Cortex of kidney (tissue), 1 donor: ENCODE data around the gene SH2D7.

Experiments
- DNase-seq: peaks from one replicate; lab custom pipeline; 2025; lab: John Stamatoyannopoulos, UW

SH2D7 gene

GRCh38 chr15:78104566-78105475 is 12.5 kb downstream of the SH2D7 start:
- no peak for DNase-seq

GRCh38 chr15:78105476-78106241 is 13.3 kb downstream of the SH2D7 start:
- no peak for DNase-seq

GRCh38 chr15:78107471-78107870 is 15.1 kb downstream of the SH2D7 start:
- DNase-seq = no peak

- no peak for DNase-seq
Measured at GRCh38 chr15:78108300-78109084, 16.1 kb downstream of the SH2D7 start.

DNA sequence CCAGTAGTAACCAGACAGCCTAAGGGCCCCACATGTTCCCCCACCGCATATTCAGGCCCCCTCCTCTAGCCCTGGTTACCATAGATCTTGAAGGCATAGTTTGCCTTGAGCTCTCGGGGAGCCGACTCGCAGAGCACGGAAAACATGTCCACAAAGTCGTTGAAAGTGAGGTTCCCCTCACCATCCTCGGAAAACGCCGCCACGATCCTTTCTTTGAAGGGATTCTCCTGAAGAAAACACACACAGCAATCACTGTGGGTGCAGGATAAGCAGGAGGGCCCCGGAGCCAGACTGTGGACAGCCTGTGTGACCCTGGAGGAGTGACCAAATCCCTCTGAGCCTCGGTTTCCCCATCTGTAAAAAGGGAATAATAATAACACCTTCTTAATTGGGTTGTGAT is 16.8 kb downstream of the SH2D7 start:
- DNase-seq = no peak

GRCh38 chr15:78110096-78110495 is 17.7 kb downstream of the SH2D7 start:
- no peak for DNase-seq

DNA sequence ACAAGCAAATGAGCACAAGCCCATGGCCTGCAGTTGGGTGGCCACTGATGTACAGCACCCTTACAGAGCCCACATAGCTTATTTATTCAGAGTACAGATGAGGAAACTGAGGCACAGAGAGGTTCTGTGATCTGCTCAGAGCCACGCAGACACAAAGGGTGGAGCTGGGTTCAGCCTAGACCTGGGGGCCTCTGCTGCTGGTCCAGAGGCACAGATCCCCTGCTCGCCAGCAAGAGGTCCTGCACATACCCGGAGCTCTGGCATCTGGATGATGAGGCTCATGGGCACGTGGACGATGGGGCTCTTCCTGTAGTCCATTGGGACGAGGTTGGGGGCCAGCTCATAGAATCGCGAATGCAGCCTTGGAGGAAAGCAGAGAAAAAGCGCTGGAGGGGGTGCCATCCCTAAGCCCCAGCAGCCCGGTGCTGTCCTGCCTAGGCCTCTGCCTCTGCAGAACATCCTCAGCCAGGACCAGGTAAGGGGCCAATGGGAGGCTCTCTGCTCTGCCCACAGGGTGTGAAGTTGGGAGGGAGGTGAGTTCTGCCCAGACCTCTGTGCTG is 18.6 kb downstream of the SH2D7 start:
- DNase-seq = no peak

- no peak for DNase-seq
Measured at GRCh38 chr15:78111788-78112187, 19.4 kb downstream of the SH2D7 start.

DNA sequence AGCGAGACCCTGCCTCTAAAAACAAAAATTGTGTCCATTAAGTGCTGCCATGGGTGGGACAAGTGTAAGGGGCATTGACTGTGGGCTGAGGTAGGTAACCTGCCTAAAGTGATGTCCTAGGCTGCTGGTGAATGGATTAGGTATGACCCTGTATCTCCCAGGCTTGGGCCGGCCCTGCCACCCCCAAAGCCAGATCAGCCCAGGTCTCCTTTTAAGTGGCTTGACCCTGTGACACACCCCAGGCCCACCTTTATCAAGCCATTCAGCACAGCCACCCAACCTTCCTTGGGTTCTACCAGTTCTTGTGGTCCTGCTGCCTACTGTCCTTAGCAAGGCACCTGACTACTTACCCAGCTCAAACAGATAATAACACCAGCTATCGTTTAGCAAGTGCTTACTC is 20.2 kb downstream of the SH2D7 start:
- DNase-seq = no peak

DNA sequence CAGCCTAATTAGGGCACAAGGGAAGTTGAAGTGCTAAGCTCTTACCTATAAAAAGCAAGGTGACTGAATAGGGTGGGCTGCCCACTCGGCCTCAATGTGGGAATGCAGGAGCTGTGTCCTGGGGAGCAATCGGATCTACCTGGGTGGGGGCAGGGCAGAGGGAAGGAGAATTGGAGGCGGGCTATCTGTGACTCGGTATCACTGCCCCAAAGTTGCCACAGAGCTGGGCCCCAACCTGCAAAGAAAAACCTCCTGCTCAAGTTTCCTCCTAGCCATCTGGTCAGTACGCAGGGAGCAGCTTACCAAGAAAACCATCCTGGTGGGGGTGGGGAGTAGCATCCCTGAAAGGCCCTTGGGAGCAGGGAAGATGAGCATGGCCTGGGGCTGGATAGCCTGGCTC is 28.2 kb downstream of the SH2D7 start:
- no peak for DNase-seq

DNA sequence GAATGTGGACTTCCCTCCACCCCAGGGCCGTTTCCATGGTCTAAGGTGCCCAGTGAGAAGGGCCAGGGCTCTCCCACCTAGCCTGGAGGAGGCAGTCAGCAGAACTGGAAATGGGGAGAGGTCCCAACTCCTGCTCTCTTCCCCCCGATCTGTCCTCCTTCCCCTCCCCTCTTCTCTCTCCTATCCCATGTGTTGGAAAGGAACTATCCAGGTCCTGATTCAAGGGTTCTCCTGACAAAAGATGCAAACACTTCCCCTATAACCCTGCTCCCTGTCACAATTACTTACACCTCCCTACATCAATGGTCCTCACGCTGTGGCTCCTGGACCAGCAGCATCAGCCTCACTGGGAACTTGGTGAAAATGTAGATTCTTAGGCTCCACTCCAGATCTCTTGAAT is 32.9 kb downstream of the SH2D7 start:
- no peak for DNase-seq

- DNase-seq = no peak
Measured at GRCh38 chr15:78127882-78128281, 35.5 kb downstream of the SH2D7 start.

GRCh38 chr15:78129077-78129750 is 36.9 kb downstream of the SH2D7 start:
- DNase-seq = no peak

- no peak for DNase-seq
Measured at GRCh38 chr15:78129751-78130287, 37.5 kb downstream of the SH2D7 start.

DNA sequence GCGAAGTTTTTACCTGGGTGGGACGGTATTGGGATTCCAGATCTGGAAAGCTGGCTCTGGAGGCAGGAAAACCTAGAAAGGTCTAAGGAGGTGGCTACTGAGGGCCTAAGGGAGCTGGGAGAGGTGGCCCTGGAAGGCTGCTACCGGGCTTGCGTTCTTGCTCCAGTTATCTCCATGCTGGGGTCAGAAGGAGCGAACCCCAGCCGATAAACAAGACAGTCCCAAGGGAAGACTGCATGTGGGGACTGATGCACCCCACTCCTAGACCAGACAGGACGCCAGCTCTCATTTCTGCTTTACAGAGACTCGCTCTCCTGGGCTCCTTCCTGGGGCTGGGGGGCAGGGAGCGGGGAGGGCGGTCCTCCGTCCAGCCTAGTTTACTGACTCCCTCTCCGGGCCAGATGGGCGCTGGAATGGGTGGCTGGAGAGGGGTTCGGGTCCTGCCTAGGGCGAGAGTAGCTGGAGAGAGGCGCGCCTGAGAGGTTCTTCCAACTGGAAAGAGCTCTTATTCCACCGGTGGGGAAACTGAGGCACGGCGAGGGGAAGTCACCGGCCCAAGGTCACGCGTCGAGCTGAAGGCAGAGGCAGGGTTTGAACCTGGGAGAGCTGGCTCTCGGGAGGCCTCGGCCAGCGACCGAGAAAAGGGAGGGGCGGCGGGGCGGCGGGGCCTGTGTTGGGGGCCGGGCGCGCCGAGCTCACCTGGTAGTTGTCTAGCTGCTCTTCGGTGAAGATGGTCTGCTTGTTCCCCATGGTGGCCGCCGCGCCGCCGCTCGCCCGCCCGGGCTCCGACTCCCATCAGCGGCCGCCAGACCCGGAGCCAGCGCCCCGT is 38.3 kb downstream of the SH2D7 start:
- no peak for DNase-seq

DNA sequence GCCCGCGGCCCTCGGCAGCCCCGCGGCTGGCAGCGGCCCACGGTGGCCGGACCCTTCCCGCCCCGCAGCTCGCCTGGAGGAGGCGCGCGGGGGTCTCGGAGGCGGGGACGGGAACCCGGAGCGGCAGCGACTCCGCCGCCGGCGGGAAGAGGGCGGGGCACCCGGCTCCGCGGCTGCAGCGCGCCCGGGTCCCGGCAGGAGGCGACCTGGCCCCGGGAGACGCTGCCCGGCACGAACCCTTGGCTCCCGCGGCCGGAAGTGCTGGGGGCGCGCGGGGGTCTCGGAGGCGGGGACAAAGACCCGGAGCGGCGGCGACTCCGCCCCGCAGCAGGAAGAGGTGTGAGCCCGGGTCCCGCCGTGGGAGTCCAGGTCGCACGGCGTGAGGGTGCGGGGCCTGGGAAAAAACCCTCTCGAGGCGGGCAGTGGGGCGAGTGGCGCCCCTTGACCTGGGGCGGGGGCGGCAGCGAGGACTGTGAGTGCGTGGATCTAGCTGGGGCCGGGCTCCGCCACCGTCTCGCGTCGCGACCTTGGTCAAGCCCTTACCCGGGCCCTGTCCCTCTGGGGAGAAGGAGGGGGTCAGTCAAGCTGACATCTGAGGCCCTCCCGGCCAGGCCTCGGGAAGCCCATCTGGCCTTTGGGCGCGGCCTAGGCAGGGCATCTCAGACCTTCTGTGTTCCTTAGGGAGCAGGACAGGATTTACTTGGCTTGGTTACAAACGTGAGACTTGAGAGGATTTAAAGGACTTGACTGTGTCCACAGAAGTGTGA is 39.1 kb downstream of the SH2D7 start, which contains the start of gene CIB2:
CIB2 (minus strand) TSS at position 151 of the 767 bp plus-strand sequence. CDS start 230 bp downstream, outside the sequence.
- DNase-seq = no peak

DNA sequence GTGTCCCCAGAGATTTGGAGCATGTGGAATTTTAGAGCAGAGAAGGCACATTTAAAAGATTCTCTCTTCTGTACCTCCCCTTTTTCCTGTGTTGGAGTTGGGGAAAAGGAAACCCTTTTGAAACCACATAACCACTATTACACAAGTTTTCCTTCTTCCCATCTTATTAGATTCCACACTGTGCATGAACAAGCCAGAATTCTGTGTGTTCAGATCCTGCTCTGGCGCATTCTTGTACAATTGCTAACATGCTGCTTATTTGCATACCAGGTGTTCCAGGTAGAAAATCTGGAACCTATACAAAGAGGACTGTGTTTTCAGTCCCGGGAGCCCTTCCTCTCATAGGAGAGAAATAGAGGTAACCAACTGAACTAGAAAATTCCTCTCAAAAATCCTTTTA is 41.4 kb downstream of the SH2D7 start:
- no peak for DNase-seq

DNA sequence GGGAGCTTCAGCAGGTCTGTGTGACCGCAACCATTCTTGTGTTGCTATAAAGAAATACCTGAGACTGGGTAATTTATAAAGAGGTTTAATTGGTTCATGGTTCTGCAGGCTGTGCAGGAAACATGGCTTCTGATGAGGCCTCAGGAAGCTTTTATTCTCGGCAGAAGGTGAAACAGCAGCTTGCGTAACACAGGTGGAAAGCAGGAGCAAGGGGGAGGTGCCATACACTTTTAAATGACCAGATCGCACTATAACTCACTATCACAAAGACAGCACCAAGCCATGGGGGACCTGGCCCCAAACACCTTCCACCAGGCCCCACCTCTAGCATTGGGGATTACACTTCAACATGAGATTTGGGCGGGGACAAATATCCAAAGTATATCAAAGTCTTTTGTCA is 47.2 kb downstream of the SH2D7 start:
- DNase-seq = no peak

- DNase-seq = no peak
Measured at GRCh38 chr15:78140292-78140691, 47.9 kb downstream of the SH2D7 start.
